Spleen (tissue), 7 donors: ENCODE measurements around the gene PTPRM.

Experiments
- POLR2A ChIP-seq, 3 donors: fragments of 450-650 bp; IDR thresholded peaks; one replicate each; pipeline ENCODE4 v1.5.1; 2017; ENCODE audit warnings: antibody characterized with exemption in 3 of 3, mild to moderate bottlenecking in 1 of 3
- POLR2AphosphoS5 ChIP-seq, 3 donors: sonication (generic); formaldehyde crosslinking; IDR thresholded peaks; one replicate each; pipeline ENCODE4 v1.5.1; 2017; ENCODE audit warnings: antibody characterized with exemption in 3 of 3
- TF ChIP-seq, protein P1 (sequence below), 11 experiments: fragments of 200-600 bp in 7 of 11; fragments of 450-650 bp in 4 of 11; sonication (generic) in 4 of 11; IDR thresholded peaks in 8 of 11; conservative IDR thresholded peaks in 3 of 11; 1 replicate in 7 of 11; 2 replicates in 4 of 11; pipeline versions ENCODE4 v1.4.0 to v1.8.0; 2016 to 2021; ENCODE audit warnings: antibody characterized with exemption in 11 of 11, inconsistent platforms in 4 of 11, mild to moderate bottlenecking in 1 of 11
- donor health status: DM: no; HTN: no; CAD: no; lungs with moderate emphysema.
- donor health status: DM: no; HTN: no; CAD: no.
- donor health status: DM: no; HTN: no; CAD: no.

DNA sequence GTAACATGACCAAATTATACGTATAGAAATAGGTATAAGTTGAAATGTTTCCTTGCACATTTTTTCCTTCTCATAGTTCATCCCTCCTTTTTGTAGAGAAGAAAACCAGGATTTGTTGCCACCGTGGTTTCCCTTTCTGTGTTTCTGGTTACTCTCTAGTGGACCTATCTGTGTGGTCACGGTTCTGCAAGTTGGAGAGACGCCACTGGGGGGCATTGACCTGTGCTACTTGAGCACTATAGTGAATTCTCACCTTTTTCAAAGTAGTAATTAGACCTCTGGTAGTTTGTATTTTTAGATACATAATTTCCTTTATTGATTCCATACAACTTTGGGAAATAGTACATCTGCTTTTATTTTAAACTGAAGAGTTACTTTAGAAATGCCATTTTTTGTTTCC lies 444.8 kb downstream of the PTPRM start:
- TF ChIP-seq, protein P1, sequence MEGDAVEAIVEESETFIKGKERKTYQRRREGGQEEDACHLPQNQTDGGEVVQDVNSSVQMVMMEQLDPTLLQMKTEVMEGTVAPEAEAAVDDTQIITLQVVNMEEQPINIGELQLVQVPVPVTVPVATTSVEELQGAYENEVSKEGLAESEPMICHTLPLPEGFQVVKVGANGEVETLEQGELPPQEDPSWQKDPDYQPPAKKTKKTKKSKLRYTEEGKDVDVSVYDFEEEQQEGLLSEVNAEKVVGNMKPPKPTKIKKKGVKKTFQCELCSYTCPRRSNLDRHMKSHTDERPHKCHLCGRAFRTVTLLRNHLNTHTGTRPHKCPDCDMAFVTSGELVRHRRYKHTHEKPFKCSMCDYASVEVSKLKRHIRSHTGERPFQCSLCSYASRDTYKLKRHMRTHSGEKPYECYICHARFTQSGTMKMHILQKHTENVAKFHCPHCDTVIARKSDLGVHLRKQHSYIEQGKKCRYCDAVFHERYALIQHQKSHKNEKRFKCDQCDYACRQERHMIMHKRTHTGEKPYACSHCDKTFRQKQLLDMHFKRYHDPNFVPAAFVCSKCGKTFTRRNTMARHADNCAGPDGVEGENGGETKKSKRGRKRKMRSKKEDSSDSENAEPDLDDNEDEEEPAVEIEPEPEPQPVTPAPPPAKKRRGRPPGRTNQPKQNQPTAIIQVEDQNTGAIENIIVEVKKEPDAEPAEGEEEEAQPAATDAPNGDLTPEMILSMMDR (IDR thresholded peaks at IDR 0.05 in 8 of 11, conservative IDR thresholded peaks at IDR 0.05 in 3 of 11) = no peak
- TF ChIP-seq POLR2A (IDR thresholded peaks at IDR 0.05) (no peak), POLR2AphosphoS5 (IDR thresholded peaks at IDR 0.05) (no peak)
